ENCODE results near the gene S1PR3. TPM values are rescaled to one million over a fixed set of nuclear protein-coding genes. Genes with fewer than 3 reads are reported as not detected.

The S1PR3 gene
- total RNA-seq, 2 experiments from 2014 or later: 0.31 to 0.33 TPM

- H3K9me3 Mint-ChIP-seq: no peaks in the 10 kb centered on the region
- H3K4me1 ChIP-seq (ENCODE audit: insufficient read depth, low read length): peaks cover 18% of the 10 kb centered on the region
- no peak overlapping the region for H3K27ac ChIP-seq (ENCODE audit: low read depth in 1 of 2, low read length in 2 of 2)
- ChIA-PET POLR2A (no interaction called here), CTCF (no interaction called here)
- peaks cover 63% of the 10 kb centered on the region for H3K27me3 Mint-ChIP-seq
- no peak for ATAC-seq (ENCODE audit: poor library complexity)
- H3K27me3 ChIP-seq (ENCODE audit: control insufficient read depth in 1 of 2, insufficient read depth in 2 of 2, low read length in 2 of 2): peaks cover 33 to 46% of the 10 kb centered on the region in 2 experiments
- intact Hi-C loops (cut with DNase I, micrococcal nuclease): no loop called here
- peaks cover 25% of the 10 kb centered on the region for H3K4me1 Mint-ChIP-seq (ENCODE audit: low read depth)
- no peak for TF ChIP-seq CTCF (IDR thresholded peaks at IDR 0.05)
- H3K9me3 ChIP-seq (ENCODE audit: control insufficient read depth in 1 of 2, insufficient read depth in 1 of 2, low read length in 2 of 2): peaks cover 0 to 4% of the 10 kb centered on the region in 2 experiments
- no peak overlapping the region for H3K4me3 ChIP-seq (ENCODE audit: low read length)
- H3K27ac Mint-ChIP-seq: no peak overlapping the region
- no peaks in the 10 kb centered on the region for H3K36me3 ChIP-seq (ENCODE audit: insufficient read depth, low read length)
- no peak overlapping the region for H3K4me3 Mint-ChIP-seq
- no peaks in the 10 kb centered on the region for H3K36me3 Mint-ChIP-seq (ENCODE audit: low read depth)
- no peak for DNase-seq
Measured at GRCh38 chr9:88993327-88993726, 2.1 kb downstream of the S1PR3 start.

GRCh38 chr9:88993871-88994460, 2.7 kb downstream of the S1PR3 start:
- peaks cover 23% of the 10 kb centered on the region for H3K4me1 Mint-ChIP-seq (ENCODE audit: low read depth)
- Histone ChIP-seq H3K27ac (ENCODE audit: low read depth in 1 of 2, low read length in 2 of 2) (no peak overlapping the region), H3K36me3 (ENCODE audit: insufficient read depth, low read length) (no peaks in the 10 kb centered on the region), H3K4me3 (ENCODE audit: low read length) (no peak overlapping the region), H3K9me3 (ENCODE audit: control insufficient read depth in 1 of 2, insufficient read depth in 1 of 2, low read length in 2 of 2) (peaks cover 0 to 4% of the 10 kb centered on the region in 2 experiments), H3K27me3 (ENCODE audit: control insufficient read depth in 1 of 2, insufficient read depth in 2 of 2, low read length in 2 of 2) (peaks cover 33 to 46% of the 10 kb centered on the region in 2 experiments), H3K4me1 (ENCODE audit: insufficient read depth, low read length) (peaks cover 18% of the 10 kb centered on the region)
- DNase-seq (no peak), ATAC-seq (ENCODE audit: poor library complexity) (no peak)
- peaks cover 63% of the 10 kb centered on the region for H3K27me3 Mint-ChIP-seq
- H3K4me3 Mint-ChIP-seq: no peak overlapping the region
- no peak overlapping the region for H3K27ac Mint-ChIP-seq
- ChIA-PET POLR2A (no interaction called here), CTCF (no interaction called here)
- no peaks in the 10 kb centered on the region for H3K9me3 Mint-ChIP-seq
- intact Hi-C loops (cut with DNase I, micrococcal nuclease): no loop called here
- TF ChIP-seq CTCF (IDR thresholded peaks at IDR 0.05): no peak
- no peaks in the 10 kb centered on the region for H3K36me3 Mint-ChIP-seq (ENCODE audit: low read depth)

- Histone ChIP-seq H3K9me3 (ENCODE audit: control insufficient read depth in 1 of 2, insufficient read depth in 1 of 2, low read length in 2 of 2) (peaks cover 0 to 4% of the 10 kb centered on the region in 2 experiments), H3K27me3 (ENCODE audit: control insufficient read depth in 1 of 2, insufficient read depth in 2 of 2, low read length in 2 of 2) (peaks cover 33 to 46% of the 10 kb centered on the region in 2 experiments), H3K4me1 (ENCODE audit: insufficient read depth, low read length) (peaks cover 13% of the 10 kb centered on the region), H3K27ac (ENCODE audit: low read depth in 1 of 2, low read length in 2 of 2) (no peak overlapping the region), H3K4me3 (ENCODE audit: low read length) (no peak overlapping the region), H3K36me3 (ENCODE audit: insufficient read depth, low read length) (no peaks in the 10 kb centered on the region)
- no peak overlapping the region for H3K4me3 Mint-ChIP-seq
- intact Hi-C loops (cut with DNase I, micrococcal nuclease): no loop called here
- H3K27ac Mint-ChIP-seq: no peak overlapping the region
- no peak for TF ChIP-seq CTCF (IDR thresholded peaks at IDR 0.05)
- no peak for DNase-seq
- ChIA-PET CTCF (no interaction called here), POLR2A (no interaction called here)
- no peak for ATAC-seq (ENCODE audit: poor library complexity)
- H3K27me3 Mint-ChIP-seq: peaks cover 56% of the 10 kb centered on the region
- no peaks in the 10 kb centered on the region for H3K36me3 Mint-ChIP-seq (ENCODE audit: low read depth)
- H3K4me1 Mint-ChIP-seq (ENCODE audit: low read depth): peaks cover 17% of the 10 kb centered on the region
- H3K9me3 Mint-ChIP-seq: no peaks in the 10 kb centered on the region
Measured at GRCh38 chr9:88994469-88995199, 3.4 kb downstream of the S1PR3 start.
